RPMI7951 (cell line): ENCODE measurements around the gene MTCH1. TPM values are rescaled to one million over a fixed set of nuclear protein-coding genes. Genes with fewer than 3 reads are reported as not detected.
A peak's percentile ranks its signal among the peaks of the same experiment; 100 is the strongest.
"Not testable (repeated sequence)": the region's sequence is repeated elsewhere in the genome, so short reads cannot be mapped to it uniquely, and the experiment has no call there.

ENCODE experiments used
- DNase-seq: peaks from one replicate; pipeline ENCODE4 v3.0.0-alpha.2; 2012; ENCODE audit warnings: low read depth
- total RNA-seq: library from RNA; depleted of rRNA; stranded (reverse); fragments of >200 nt; shearing (Covaris generic); gene quantifications from 2 replicates; pipeline ENCODE4 v1.2.3, GENCODE V29; 2014

Gene MTCH1
- total RNA-seq, 1 experiment from 2014 or later = 226 TPM

DNA sequence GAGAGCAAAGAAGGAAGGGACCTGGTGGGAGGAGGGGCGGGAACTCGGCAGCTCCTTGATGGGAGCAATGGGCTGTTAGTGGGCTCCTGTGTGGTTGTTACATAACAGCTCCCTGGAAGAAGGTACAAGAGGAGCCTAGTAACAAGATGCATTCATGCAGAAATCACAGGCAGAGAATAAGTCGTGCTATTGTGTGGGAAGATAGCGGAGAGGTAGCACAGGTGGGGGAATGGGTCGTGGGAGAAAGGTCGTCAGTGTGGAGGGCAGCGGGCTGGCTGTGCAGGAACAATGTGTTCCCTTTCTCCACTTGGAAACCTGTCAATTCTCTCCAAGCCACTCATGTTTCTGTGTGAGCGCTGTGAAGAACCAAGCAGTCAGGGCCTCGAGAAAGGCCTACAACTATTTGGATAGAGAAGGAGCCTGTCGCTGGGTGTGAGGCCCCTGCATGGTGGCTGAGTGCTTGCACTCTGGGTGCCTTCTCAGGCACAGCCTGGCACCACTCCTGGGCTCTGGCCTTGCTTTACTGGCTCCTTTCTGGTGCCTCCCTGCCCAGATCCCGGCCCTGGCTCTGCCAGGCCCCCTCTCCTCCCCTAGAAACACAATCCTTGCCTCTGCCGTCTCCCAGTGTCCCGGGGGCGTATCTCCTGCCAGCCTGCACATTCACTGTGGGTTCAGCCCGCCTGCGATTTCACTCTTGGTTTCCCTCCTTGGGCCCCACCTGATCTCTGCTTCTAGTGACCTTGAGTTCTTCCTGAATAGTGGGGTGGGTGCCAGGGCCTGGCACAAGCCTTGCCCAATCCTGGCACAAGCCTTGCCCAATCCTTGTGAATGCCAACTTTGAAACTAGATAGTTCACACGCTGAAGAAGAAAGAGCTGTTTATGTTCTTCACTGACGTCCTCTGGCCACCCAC is 12.1 kb upstream of the MTCH1 start:
- DNase-seq = no peak

DNA sequence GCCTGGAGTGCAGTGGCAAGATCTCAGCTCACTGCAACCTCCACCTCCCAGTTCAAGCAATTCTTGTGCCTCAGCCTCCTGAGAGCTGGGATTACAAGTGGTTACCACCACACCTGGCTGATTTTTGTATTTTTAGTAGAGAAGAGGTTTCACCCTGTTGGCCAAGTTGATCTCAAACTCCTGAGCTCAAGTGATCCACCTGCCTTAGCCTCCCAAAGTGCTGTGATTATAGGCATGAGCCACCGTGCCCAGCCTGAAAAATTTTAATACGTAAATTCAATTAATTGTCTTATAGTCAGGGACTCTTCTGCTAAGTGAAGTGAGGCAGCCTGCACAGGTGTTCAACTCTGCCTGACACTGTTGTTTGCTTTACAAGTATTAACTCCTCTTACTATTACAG is 4.4 kb upstream of the MTCH1 start:
- DNase-seq = not testable (repeated sequence)

DNA sequence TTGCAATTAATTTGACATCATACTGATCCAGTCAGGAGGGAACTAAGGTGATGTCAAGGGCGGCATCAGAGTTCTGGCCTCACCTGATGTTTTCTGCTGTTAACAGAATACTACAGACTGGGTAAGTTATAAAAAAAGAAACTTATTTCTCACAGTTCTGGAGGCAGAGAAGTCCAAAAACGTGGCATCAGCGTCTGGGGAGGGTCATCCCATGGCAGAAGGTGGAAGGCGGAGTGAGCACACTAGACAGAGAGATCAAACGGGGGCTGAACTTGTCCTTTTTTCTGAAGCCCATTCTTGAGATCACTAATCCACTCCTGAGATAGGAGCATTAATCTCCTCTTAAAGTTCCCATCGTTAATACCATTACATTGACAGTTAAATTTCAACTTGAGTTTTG is 3.3 kb upstream of the MTCH1 start:
- no peak for DNase-seq

DNA sequence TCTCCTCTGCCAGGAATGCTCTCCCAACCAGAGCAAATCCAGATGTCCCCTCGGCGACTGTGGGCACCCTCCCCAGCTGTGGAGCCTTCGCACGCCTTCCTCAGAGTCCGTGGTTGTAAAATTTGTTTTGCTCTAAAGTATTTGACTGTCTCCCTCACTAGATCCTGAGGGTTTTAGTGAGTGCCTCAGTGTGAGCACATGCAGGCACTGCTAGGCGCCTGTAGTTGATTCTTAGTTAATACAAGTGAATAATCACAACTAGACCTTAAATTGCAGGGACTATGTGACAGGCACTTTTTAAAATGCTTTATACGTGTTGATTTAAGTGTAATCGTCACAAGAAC is 680 bp upstream of the MTCH1 start:
- no peak for DNase-seq

DNA sequence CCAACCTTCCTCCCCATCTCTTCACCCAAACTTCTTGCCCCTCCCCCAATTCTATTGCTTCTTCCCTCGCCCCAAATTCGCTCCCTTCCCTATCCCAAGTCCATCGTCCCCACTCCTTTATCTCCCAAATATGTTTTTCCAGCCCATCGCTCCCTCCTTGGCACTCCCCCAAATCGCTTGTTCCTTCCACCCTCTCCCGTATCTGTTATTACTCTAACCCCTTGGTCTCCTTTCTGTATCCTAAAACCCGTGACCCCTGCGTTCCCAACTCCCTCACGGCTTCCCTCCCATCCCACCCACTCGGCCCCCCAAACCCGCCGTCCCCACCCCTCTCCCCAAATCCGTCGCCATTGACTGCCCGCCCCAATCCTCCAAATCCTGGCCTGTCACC is 584 bp downstream of the MTCH1 start:
- DNase-seq = no peak

DNA sequence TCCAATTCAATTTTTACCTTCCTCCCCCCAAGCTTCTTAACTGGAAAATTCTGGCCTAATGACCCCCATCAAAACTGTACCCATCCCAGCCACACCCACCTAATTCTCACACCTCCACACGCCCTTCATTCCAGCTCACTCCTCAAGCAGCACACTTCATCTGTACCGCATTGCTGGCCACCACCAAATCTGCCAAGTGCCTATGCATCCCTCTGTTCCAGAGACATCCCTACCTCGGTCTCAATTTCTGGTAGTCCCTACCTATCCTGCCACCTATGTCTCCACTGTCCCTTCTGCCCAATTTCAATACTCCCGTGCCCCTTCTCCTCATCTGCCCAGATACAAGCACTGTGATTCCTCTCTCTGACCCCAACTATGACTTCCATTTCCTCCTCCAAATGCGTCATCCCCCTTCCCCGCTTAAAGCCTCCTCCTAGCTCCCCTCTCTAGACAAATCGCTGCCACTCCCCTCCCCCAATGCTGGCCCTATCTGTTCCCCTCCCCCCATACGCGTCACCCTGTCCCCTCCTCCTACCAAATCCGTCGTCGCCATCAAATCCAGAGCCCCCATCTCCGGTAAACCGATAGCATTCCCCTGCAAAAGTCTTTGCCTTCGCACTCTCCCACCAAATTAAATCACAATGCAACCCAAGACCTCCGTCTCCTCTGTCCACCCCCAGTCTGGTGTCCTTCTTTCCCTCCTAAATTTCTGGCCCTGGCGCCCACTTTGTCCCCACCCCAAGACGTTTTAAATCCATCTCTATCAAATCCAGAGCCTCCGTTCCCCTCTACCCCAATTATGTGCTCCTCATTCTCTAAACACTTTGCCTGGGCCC is 1.2 kb downstream of the MTCH1 start:
- DNase-seq = peak; percentile 61

DNA sequence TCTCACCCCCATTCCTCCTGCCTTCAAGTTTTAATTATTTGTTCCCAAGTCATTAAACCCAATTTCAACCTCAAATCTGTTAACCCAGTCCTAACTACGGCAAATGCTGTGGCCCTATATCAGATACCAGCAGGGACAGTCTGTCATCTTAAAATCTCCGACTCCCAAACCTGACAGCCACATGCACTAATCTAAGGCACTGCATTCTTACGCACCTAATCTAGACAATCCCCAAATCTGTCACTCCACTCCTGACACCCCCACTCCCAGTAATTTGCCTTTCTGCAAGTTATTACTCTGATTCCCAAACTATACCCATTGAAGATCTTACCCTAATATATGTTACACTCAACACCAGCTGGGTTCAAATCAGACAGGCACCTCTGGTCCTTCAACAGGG is 2.5 kb downstream of the MTCH1 start:
- no peak for DNase-seq

DNA sequence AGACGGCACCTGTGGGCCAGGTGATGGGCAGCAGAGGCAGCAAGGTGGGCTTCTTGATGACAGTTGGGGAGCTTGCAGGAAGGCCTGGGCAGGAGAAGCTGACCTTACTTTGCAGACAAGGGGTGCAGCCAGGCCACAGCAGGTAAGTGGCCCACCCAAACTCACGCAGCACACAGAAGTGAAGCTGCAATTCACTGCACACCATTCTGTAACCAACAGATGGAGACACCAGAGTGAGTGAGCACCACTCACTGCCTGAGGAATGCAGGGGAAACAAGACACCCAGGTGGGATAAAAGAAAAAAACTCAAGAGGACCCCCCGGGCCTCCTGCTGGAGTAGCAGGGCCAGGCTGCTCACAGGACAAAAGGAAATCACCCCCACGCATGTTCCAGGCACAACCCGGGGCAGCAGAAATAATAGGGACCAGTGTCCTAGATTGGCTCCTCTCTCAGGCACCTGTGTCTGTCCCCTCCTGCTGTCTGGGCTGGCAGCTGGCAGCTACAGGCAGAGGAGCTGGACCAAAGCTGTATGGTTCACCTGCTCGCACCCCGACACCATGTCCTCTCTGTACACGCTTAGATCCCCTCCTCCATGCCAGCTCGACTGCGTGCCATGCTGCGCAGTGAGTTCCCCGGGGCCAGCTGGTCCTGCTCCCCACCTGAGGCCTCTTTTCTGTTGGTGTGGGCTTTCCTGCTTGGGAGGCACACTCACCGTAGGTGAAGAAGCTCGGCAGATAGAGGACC is 4.9 kb downstream of the MTCH1 start:
- no peak for DNase-seq

DNA sequence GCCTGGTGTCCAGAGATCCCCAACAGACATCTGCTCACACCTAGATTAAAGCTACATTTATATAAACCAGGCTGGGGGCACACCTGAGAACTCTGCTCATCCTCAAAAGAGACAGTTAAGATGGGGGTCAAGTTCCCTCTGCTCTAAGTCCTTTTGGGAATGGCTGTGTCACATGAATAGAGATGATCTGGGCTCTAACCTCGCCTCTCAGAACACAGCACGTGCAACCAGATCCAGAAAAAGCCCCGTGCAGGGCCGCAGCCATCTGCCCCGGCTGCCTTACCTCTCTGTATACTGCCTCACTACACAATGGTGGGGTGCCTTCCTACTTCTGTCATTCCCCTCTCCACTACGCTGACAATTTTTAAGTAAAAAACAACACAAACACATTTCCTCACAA is 5.9 kb downstream of the MTCH1 start:
- no peak for DNase-seq

DNA sequence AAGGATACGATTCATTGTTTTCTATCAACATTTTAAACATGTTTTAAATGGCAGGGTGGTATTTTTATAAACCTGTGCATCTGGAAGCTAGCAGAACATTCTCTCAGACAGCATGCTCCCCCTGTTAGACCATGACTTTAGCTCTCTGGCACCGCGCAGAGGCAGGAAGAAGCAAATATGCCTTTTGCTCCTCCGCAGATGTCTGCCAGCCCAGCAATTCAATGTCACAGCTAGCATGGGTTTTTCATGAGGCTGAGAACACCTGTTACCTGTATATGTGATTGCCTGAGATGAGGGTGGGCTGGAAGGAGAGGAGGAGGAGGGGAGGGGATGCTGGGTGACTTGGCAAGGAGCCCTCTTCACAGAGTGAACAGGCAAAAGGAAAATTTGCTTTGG is 6.7 kb downstream of the MTCH1 start:
- no peak for DNase-seq

DNA sequence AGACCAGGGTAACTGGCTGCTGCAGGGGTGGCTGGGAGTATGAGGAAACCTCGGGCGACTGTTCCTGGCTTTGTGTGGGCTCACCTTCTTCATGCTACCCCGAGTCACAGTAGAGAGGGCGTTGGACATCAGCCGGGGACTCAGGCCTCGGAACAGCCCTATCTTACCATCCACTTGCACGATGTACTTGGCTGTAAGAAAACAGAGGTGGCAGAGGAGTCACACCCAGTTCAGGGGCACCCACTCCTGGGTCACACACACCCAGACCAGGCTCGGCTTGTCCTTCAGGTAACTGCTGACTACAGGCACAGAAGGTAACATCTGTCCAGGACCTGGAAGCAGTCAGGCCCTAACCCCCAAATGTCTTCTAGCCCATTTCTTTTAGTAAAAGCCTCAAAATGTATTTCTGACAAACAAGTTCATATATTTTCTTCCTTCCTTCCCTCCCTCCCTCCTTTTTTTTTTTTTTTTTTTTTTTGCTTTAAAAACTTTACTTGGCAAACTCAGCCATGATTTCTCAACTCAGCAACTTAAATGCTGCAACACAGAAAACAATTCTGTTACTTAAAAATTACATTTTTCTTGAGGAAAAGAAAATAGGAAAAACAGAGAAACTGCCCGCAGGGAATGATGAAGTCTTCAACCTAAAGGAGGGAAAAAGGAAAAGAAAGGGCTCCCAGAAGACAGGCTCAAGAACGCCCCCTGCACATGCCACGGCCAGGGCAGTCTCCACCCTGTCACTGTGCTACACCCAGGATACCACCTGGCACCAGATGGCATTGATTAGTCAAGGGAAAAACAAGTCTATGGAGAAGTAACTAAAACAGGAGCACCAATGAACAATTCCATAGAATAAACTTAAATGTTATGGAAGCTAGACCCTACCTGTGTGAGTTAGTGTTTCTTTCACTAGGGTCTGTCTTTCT is 7.3 kb downstream of the MTCH1 start:
- DNase-seq = no peak

DNA sequence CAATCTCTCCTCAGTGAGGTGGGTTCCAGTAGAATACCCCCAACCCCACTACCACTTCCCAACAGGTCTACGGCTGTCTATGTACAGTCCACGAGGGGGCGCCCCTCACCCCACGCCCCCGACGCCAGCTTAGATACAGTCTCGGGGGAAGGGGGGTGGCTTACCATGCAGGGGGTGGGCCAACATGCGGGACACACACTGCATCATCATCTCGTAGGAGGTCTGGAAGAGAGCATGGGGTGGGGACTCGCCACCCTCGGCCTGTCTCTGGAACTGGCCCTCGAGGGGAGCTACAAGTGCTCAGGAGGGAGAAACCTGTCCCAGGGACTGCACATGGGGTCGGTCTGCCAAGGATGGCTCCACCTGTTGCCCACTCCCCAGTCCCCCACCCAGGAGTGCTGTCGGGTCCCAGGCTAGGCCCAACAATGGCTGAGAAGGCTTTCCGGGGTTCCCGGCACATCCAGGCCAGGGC is 8.5 kb downstream of the MTCH1 start:
- no peak for DNase-seq

DNA sequence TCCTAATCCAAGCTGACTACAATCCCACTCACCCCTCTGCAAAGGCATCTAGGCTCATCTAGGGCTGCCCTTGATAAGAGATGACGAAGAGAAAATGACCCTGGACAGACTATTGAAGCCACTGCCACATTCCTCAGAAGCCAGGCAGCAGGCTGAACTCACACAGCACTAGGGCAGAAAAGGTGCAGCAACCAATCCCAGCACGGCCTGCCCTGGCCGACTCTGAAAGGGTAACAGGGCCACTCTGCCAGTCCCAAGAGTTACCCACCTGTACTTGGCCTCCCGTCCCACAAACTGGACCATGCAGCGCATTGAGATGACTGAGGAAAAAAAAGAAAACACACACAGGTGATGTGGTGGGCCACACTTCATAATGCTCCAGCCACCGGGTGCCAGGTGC is 9.1 kb downstream of the MTCH1 start:
- no peak for DNase-seq

DNA sequence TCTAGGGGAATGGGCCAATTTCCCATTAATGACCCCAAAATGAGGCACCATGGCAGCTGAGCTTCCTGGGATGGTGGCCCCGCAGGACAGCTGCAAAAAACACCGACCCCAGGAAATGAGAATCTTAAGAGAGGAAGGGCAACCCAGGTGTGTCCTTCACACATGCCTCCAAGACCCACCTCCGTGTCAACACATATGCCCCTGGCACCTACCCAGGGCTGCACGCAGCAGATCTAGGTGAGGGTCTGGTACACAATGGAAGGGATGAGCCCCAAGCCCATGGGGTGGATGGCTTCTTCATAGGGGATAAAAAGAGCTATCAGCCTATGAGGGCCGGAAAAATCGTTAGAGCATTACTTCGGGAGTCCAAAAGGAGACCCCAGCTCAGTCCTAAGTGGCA is 9.5 kb downstream of the MTCH1 start:
- no peak for DNase-seq

DNA sequence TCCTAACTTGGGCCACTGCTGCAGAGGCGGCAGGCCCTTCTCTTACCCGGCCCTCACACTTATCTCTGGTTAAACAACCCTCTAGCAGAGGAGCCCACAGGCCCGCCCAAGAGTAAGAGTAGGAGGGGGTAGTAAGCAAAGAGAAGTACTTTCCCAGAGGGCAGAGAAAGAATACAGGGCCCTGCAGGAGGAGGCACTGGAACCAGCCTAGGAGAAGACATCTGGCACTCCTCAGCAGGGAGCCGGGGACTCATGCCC is 10.1 kb downstream of the MTCH1 start:
- DNase-seq = no peak

DNA sequence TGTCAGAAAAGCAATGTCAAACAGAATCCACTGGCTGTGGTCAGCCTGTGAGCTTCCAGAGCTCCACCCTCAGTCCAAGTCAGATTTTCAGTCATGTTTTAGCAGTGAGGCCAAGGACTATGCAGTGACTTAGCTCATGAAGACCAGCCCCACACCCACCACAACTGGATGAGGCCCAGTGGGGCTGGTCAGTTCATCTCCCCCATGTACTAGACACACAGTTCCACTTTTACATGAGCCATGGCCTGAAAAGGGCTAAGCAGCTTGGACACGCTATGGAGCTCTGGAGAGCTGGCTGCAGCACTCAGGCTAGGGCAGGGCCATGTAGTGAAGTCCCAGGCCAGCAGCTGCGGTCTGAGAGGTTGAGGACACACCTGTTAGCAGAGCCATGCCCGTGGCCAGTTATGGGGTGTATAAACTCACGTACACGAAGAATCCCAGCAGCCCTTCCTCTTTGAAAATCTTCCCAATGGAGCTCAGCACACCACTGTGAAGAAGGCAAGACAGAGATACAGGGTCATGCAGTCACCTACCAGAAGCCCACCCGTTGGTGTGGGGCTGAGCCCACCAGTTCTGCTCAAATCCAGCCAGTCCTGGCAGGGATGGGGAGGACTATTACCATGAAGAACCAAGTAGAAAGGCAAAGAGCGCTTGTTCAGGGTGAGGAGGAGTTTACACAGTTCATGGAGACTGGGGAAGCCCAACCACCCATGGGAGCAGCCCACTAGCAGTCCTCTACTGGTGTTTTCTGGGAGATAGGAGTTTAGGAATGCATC is 10.6 kb downstream of the MTCH1 start:
- DNase-seq = no peak

DNA sequence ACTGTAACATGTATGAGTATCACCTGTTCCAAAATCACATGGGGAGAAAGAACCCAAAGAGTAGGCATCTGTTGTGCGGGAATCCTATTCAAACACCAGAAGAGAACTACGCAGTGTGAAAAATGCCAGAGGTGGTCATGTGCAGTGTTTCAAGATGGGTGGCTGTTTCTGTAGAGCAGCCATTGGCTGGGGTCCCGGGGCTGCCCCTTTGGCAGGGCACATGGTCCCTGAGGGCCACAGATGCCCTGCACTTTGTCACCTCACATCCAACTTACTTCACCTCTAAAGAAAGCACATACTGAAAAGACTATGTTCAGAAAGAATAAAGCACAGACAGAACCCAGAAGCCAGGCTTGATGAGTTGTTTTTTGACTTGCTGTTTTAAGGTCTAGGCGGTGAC is 12.3 kb downstream of the MTCH1 start:
- no peak for DNase-seq

DNA sequence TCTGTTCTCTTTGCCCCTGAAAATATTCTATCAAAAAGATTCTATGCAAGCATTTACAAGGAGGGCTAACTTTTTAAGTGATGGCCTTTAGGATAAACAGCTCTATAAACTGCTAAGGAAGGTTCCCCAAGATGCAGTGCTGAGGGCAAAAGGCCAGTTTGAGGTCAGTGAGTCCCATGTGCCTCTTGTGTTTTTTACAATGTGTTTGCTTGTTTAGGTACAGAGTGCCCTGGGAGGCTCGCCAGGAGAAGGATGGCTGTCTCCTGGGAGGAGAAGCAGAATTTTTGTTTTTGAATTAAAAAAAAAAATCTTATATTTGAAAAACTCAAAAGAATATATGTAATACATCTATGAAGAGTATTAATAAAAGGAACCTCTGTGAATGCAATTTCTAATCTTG is 12.8 kb downstream of the MTCH1 start:
- DNase-seq = no peak

DNA sequence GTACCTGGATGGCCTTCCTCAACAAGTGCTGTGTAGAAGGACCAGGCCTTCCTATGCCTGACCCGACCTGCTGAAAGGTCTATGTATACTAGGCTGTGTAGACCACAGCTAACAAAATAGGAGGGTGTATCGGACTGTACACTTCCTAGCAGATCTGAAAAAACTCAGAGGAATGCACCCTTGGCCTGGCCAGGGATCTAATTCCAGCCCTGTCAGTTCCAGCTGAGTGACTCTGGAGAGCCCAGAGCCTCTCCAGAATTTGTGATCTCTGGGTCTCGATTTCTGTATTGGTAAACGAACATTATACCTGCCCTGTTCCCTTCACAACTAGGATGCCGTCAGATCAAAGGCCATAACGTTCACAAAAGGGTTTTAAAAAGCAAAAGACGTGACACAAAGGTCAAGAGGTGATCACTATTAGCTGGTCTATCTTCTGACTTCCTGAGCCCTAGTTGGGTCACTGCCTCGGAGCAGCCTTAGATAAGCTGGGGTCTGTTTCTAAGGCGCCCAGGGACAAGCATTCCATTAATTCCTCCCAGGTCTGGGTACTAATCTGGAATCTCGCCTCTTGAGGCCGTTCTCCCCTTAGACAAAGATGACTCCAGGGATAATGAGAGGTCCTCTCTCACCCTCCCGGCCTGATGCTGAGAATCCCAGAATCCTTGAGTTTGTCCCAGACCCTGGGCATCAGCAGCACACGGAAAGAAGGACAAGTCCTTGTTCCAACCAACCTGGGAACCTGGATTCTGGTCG is 13.9 kb downstream of the MTCH1 start:
- no peak for DNase-seq
